ENCODE measurements around the gene RAB36. TPM values are rescaled to one million over a fixed set of nuclear protein-coding genes. Genes with fewer than 3 reads are reported as not detected.
A peak's percentile ranks its signal among the peaks of the same experiment; 100 is the strongest.

Gene RAB36
- total RNA-seq, 2 experiments from 2014 or later, result 0.20 to 0.22 TPM

DNA sequence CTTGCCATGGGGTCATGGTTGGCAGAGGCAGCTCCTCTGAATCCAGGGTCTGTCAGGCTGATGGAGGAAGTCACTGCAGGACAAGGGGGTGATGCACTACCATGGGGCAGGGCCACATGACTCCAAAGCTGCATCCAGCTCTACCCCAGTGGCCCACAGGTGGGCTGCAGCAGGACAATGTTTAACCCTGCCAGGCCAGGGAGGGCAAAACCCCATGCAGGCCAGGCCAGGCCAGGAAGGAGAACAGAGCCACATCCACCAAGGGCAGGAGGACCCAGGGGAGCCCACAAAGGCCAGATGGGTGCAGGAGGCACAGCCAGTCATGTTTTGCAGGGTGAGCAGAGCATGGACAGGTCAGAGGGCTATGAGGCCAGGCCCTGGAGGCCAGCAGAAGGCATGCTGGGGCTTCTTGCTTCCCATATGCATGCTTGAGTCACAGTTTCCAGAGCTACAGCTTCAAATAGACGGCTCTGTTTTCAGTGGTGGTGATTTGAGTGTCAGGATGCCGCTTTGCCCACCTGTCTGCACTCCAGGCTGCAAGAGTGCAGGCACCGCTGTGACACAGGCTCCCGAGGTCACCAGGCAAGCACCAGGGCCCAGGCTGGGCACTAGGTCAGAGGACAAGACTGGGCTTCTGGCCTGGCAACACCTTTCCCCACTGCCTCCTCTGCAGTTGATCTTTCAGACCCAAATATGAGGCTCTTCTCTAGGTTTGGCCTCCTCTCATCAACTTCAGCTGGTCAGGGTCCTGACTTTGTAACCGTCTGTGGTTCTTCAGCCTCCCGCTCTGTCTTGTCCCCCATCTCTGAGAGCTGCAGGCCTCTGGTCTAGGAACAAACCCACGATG is 26.4 kb upstream of the RAB36 start:
- Mint-ChIP-seq H3K36me3 (ENCODE audit: low read depth) (no peaks in the 10 kb centered on the region), H3K27ac (peak overlapping the region; percentile 78), H3K9me3 (no peaks in the 10 kb centered on the region), H3K4me3 (peak overlapping the region; percentile 22), H3K27me3 (no peaks in the 10 kb centered on the region), H3K4me1 (ENCODE audit: low read depth) (peaks cover 11% of the 10 kb centered on the region)
- no peak for TF ChIP-seq CTCF (IDR thresholded peaks at IDR 0.05)
- POLR2A ChIA-PET, result interaction anchor here (0.6 to 1.3 kb wide), 3 partner anchors 106 to 255 kb away, joined by 3 to 4 read pairs (median 3); no protein-coding TSS in a partner anchor
- intact Hi-C loops (cut with micrococcal nuclease), result no loop called here
- DNase-seq (no peak), ATAC-seq (no peak)
- CTCF ChIA-PET, result interaction anchor here (0.9 to 9.7 kb wide), 6 partner anchors 9 to 658 kb away, joined by 3 to 106 read pairs (median 4); partner anchors contain the start of gene RAB36

DNA sequence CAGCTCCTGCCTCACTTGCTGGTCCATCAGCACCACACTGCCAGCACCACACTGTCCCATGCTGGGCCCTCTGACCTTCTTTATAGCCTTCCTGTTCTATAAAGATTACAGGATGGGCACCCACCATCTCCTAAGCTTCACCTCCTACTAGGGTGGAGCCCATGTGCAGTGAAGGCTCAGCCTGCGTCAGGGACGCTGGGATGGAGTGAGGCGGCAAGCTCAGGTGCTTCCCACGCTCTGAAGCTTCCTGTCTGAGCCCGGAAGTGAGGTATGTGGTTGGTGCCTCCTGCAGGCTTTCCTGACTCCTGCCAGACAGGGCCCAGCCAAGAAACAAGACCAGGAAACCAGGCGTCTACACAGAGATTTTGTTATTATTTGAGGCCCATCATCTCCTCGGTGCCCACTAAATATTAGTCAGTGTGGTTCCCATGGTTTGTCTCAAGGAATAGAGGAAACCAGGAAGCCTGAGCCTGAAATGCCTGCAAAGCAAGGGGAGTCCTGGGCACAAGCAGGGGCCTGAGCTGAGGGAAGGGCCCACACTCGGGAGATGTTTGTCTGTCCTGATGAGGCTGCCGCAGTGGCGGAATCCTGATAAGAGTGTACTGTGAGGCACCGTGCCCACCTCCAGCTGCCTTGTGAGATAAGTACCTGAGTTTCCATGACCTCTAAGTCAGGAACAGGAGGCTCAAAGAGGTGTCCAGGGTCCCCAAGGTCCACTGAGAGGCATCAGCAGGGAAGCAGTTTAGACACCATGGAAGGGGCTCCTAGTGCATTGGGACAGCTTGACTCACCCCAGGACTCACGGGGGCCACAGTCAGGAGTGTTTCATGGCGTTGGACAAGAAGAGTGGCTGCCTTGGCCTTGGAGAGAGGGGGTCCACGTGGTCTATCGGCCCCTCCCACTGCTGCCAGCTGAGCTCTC is 25.5 kb upstream of the RAB36 start:
- ATAC-seq (peak; percentile 93), DNase-seq (peak; percentile 76)
- peaks cover 11% of the 10 kb centered on the region for H3K4me1 Mint-ChIP-seq (ENCODE audit: low read depth)
- ChIA-PET POLR2A (interaction anchor here (0.6 to 1.3 kb wide), 3 partner anchors 107 to 256 kb away, joined by 3 to 4 read pairs (median 3); no protein-coding TSS in a partner anchor), CTCF (interaction anchor here (0.9 to 9.7 kb wide), 8 partner anchors 8 to 659 kb away, joined by 3 to 106 read pairs (median 4); partner anchors contain the start of gene RAB36)
- H3K36me3 Mint-ChIP-seq (ENCODE audit: low read depth), result no peaks in the 10 kb centered on the region
- peak overlapping the region; percentile 78 for H3K27ac Mint-ChIP-seq
- intact Hi-C loops (cut with micrococcal nuclease), result no loop called here
- H3K4me3 Mint-ChIP-seq, result peak overlapping the region; percentile 22
- TF ChIP-seq CTCF (IDR thresholded peaks at IDR 0.05), result no peak
- no peaks in the 10 kb centered on the region for H3K27me3 Mint-ChIP-seq
- H3K9me3 Mint-ChIP-seq, result no peaks in the 10 kb centered on the region

- CTCF ChIA-PET, result interaction anchor here (1.0 to 9.7 kb wide), 6 partner anchors 7 to 660 kb away, joined by 3 to 106 read pairs (median 4); no protein-coding TSS in a partner anchor
- Mint-ChIP-seq H3K4me1 (ENCODE audit: low read depth) (peaks cover 11% of the 10 kb centered on the region), H3K9me3 (no peaks in the 10 kb centered on the region), H3K27me3 (no peaks in the 10 kb centered on the region), H3K36me3 (ENCODE audit: low read depth) (no peaks in the 10 kb centered on the region), H3K27ac (peak overlapping the region; percentile 52), H3K4me3 (no peak overlapping the region)
- POLR2A ChIA-PET, result interaction anchor here (1.2 to 1.3 kb wide), 2 partner anchors 22 to 160 kb away, joined by 3 read pairs; partner anchors contain the start of gene RSPH14
- TF ChIP-seq CTCF (IDR thresholded peaks at IDR 0.05), result no peak
- intact Hi-C loops (cut with micrococcal nuclease), result no loop called here
- no peak for ATAC-seq
- no peak for DNase-seq
Observed at GRCh38 chr22:23120415-23120899, 24.8 kb upstream of the RAB36 start.

DNA sequence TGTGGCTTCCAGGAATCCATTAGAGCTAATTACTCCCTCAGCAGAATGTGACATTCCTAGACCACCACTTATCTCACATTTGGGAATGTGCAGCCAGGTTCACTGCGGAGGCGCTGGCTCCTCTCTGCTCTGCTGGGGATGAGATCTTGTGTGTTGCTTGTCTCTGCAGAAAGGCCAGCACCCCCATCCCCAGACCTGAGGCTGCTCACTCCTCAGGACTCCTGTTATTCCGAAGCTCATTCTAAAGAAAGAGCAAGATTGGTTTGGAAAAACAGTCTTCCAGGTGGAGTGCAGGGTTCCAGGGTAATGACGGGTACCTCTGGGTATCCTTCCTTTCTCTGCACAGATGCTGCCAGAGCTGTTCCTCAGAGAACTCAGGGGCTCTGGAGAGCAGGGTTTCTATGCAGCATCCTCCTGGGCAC is 24.3 kb upstream of the RAB36 start:
- Mint-ChIP-seq H3K27me3 (no peaks in the 10 kb centered on the region), H3K4me1 (ENCODE audit: low read depth) (peaks cover 11% of the 10 kb centered on the region), H3K27ac (peak overlapping the region; percentile 52), H3K36me3 (ENCODE audit: low read depth) (no peaks in the 10 kb centered on the region), H3K4me3 (no peak overlapping the region), H3K9me3 (no peaks in the 10 kb centered on the region)
- ChIA-PET POLR2A (interaction anchor here (1.2 kb wide), 1 partner anchor 21 kb away, joined by 3 read pairs; the partner anchor contains the start of gene RSPH14), CTCF (interaction anchor here (1.0 to 9.7 kb wide), 3 partner anchors 13 to 169 kb away, joined by 4 to 106 read pairs (median 4); no protein-coding TSS in a partner anchor)
- DNase-seq (no peak), ATAC-seq (no peak)
- intact Hi-C loops (cut with micrococcal nuclease), result no loop called here
- TF ChIP-seq CTCF (IDR thresholded peaks at IDR 0.05), result no peak

Data from activated CD8-positive, alpha-beta T cell treated with anti-CD3 and anti-CD28 coated beads for 36 hours (primary cell).